Ishikawa (cell line): Measurements from ENCODE around the gene EDARADD.

ENCODE experiments used
- CEBPB ChIP-seq: IDR thresholded peaks from 2 replicates; pipeline ENCODE4 v1.6.1; 2012
- CREB1 ChIP-seq: IDR thresholded peaks from 2 replicates; pipeline ENCODE4 v1.6.1; 2012; ENCODE audit warnings: low read depth
- EGR1 ChIP-seq: IDR thresholded peaks from 2 replicates; pipeline ENCODE4 v1.6.1; 2012
- EP300 ChIP-seq: IDR thresholded peaks from 2 replicates; pipeline ENCODE4 v1.6.1; 2012; ENCODE audit warnings: borderline replicate concordance
- FOXM1 ChIP-seq: IDR thresholded peaks from 2 replicates; pipeline ENCODE4 v1.6.1; 2012; ENCODE audit warnings: low read depth, borderline replicate concordance
- MAX ChIP-seq: IDR thresholded peaks from 2 replicates; pipeline ENCODE4 v1.6.1; 2012
- NFIC ChIP-seq: IDR thresholded peaks from 2 replicates; pipeline ENCODE4 v1.6.1; 2012
- RAD21 ChIP-seq: IDR thresholded peaks from 2 replicates; pipeline ENCODE4 v1.6.1; 2012; ENCODE audit warnings: low read depth
- REST ChIP-seq: IDR thresholded peaks from 2 replicates; pipeline ENCODE4 v1.6.1; 2012; ENCODE audit warnings: low read depth, mild to moderate bottlenecking
- TAF1 ChIP-seq: IDR thresholded peaks from 2 replicates; pipeline ENCODE4 v1.6.1; 2012; ENCODE audit warnings: low read depth, mild to moderate bottlenecking
- TCF12 ChIP-seq: IDR thresholded peaks from 2 replicates; pipeline ENCODE4 v1.6.1; 2012; ENCODE audit warnings: low read depth
- TEAD4 ChIP-seq: IDR thresholded peaks from 2 replicates; pipeline ENCODE4 v1.6.1; 2012
- USF1 ChIP-seq: IDR thresholded peaks from 2 replicates; pipeline ENCODE4 v1.6.1; 2012
- YY1 ChIP-seq: IDR thresholded peaks from 2 replicates; pipeline ENCODE4 v1.6.1; 2012; ENCODE audit warnings: low read depth
- ZBTB7A ChIP-seq: IDR thresholded peaks from 2 replicates; pipeline ENCODE4 v1.6.1; 2012; ENCODE audit warnings: low read depth

Gene EDARADD

GRCh38 chr1:236397173-236397759 lies 3.2 kb downstream of the EDARADD start:
- TF ChIP-seq YY1 (no peak), EP300 (no peak), RAD21 (no peak), ZBTB7A (no peak), TAF1 (no peak), REST (no peak), NFIC (no peak)

GRCh38 chr1:236398538-236398937 lies 4.5 kb downstream of the EDARADD start:
- TF ChIP-seq MAX (no peak), TEAD4 (no peak), TCF12 (no peak), USF1 (no peak), TAF1 (no peak), CREB1 (no peak), ZBTB7A (no peak), FOXM1 (no peak), NFIC (no peak), RAD21 (no peak), EGR1 (no peak), EP300 (no peak), REST (no peak), CEBPB (no peak), YY1 (no peak)

GRCh38 chr1:236400061-236400603 lies 6.0 kb downstream of the EDARADD start:
- TF ChIP-seq CEBPB, result no peak
- TF ChIP-seq TEAD4, result no peak
- no peak for TF ChIP-seq EP300
- no peak for TF ChIP-seq REST
- TF ChIP-seq CREB1, result no peak
- no peak for TF ChIP-seq ZBTB7A
- TF ChIP-seq EGR1, result no peak
- TF ChIP-seq TAF1, result no peak
- no peak for TF ChIP-seq TCF12
- no peak for TF ChIP-seq RAD21

- TF ChIP-seq TAF1 (no peak), ZBTB7A (no peak), USF1 (no peak), REST (no peak), YY1 (no peak), FOXM1 (no peak), NFIC (no peak), EGR1 (no peak), CREB1 (no peak), RAD21 (no peak), TCF12 (no peak), TEAD4 (no peak), CEBPB (no peak), EP300 (no peak), MAX (no peak)
Observed at GRCh38 chr1:236401698-236402097, 7.6 kb downstream of the EDARADD start.
